ENCODE data around the gene ROBO1.

GRCh38 chr3:79586232-79586631 lies 181.6 kb downstream of the ROBO1 start:
- no peak for TF ChIP-seq CTCF (IDR thresholded peaks at IDR 0.05; ENCODE audit: low read length)
- TF ChIP-seq EZH2 (optimal IDR thresholded peaks at IDR 0.05; ENCODE audit: low read depth, low read length) = no peak

Measured in MM.1S (cell line).